ENCODE data around the gene MFSD2B. TPM values are rescaled to one million over a fixed set of nuclear protein-coding genes. Genes with fewer than 3 reads are reported as not detected.

Gene MFSD2B
- polyA plus RNA-seq, 1 donor (not counting 4 experiments of a cell fraction or from before 2014, with no cell fraction given) = 0.10 TPM

- Histone ChIP-seq H3K9me3 (ENCODE audit: control insufficient read depth, low read depth, low read length) (no peaks in the 10 kb centered on the region), H3K27ac (ENCODE audit: control insufficient read depth, insufficient read depth, low read length) (no peak overlapping the region), H2AFZ (ENCODE audit: control insufficient read depth, low read length) (no peak overlapping the region), H3K4me1 (ENCODE audit: control insufficient read depth, extremely low read depth, insufficient read depth, low read length) (peaks cover 12% of the 10 kb centered on the region), H3K27me3 (ENCODE audit: control insufficient read depth, extremely low read depth, insufficient read depth, low read length) (peaks cover 1% of the 10 kb centered on the region), H4K20me1 (ENCODE audit: control insufficient read depth, extremely low read depth, insufficient read depth, low read length) (no peaks in the 10 kb centered on the region), H3K79me2 (ENCODE audit: control insufficient read depth, insufficient read depth, low read length) (no peaks in the 10 kb centered on the region), H3K4me2 (ENCODE audit: control insufficient read depth, extremely low read depth, insufficient read depth, low read depth, low read length) (no peak overlapping the region), H3K9ac (ENCODE audit: control insufficient read depth, extremely low read depth, insufficient read depth, low read length) (no peak overlapping the region), H3K36me3 (ENCODE audit: control insufficient read depth in 2 of 2, extremely low read depth in 1 of 2, insufficient read depth in 2 of 2, low read length in 2 of 2) (peaks cover 0 to 1% of the 10 kb centered on the region in 2 experiments), H3K4me3 (ENCODE audit: control insufficient read depth in 2 of 3, extremely low read depth in 1 of 3, insufficient read depth in 2 of 3, low read depth in 1 of 3, low read length in 3 of 3) (no peak overlapping the region), H3K9me1 (ENCODE audit: control insufficient read depth, extremely low read depth, insufficient read depth, low read length) (no peaks in the 10 kb centered on the region)
- no peak for FAIRE-seq
- TF ChIP-seq, protein P1, sequence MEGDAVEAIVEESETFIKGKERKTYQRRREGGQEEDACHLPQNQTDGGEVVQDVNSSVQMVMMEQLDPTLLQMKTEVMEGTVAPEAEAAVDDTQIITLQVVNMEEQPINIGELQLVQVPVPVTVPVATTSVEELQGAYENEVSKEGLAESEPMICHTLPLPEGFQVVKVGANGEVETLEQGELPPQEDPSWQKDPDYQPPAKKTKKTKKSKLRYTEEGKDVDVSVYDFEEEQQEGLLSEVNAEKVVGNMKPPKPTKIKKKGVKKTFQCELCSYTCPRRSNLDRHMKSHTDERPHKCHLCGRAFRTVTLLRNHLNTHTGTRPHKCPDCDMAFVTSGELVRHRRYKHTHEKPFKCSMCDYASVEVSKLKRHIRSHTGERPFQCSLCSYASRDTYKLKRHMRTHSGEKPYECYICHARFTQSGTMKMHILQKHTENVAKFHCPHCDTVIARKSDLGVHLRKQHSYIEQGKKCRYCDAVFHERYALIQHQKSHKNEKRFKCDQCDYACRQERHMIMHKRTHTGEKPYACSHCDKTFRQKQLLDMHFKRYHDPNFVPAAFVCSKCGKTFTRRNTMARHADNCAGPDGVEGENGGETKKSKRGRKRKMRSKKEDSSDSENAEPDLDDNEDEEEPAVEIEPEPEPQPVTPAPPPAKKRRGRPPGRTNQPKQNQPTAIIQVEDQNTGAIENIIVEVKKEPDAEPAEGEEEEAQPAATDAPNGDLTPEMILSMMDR (optimal IDR thresholded peaks at IDR 0.05 in 1 of 3, IDR thresholded peaks at IDR 0.05 in 1 of 3, conservative IDR thresholded peaks at IDR 0.05 in 1 of 3; ENCODE audit: extremely low read depth in 1 of 3, insufficient read depth in 2 of 3, low read length in 3 of 3) = no peak
- no peak for TF ChIP-seq EZH2 (IDR thresholded peaks at IDR 0.05; ENCODE audit: low read length)
- DNase-seq (ENCODE audit: low read depth, low spot score) = no peak
- dilution Hi-C loops (cut with MboI; ENCODE audit: extremely low pct_ligation_motif_present, low sequenced_read_pairs) = no loop called here
These were observed 8.4 kb downstream of the MFSD2B start for GRCh38 chr2:24018241-24018640.

DNA sequence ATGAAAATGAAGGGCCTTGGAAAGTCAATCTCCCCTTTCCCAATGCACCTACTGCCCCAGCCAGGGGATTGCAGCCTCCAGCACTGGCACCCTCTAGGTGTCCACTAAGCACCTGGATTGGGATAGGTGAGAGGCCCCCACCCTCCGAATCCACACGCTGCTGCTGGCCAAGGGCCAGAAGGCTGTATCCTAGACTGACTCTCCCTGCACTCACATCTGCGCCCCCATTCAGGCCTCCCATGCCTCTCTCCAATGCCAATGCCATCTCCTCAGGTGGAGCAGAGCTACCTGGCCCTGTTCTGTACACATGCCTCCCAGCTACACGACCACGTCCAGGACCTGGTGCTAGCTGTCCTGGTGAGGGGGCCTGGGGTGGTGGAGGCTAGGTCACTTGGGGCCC, 9.8 kb downstream of the MFSD2B start:
- H3K9me1 ChIP-seq (ENCODE audit: control insufficient read depth, extremely low read depth, insufficient read depth, low read length) = no peaks in the 10 kb centered on the region
- TF ChIP-seq EZH2 (IDR thresholded peaks at IDR 0.05; ENCODE audit: low read length) = no peak
- TF ChIP-seq, protein P1 (optimal IDR thresholded peaks at IDR 0.05 in 1 of 3, IDR thresholded peaks at IDR 0.05 in 1 of 3, conservative IDR thresholded peaks at IDR 0.05 in 1 of 3; ENCODE audit: extremely low read depth in 1 of 3, insufficient read depth in 2 of 3, low read length in 3 of 3) = no peak
- H3K79me2 ChIP-seq (ENCODE audit: control insufficient read depth, insufficient read depth, low read length) = no peaks in the 10 kb centered on the region
- no peak overlapping the region for H3K4me2 ChIP-seq (ENCODE audit: control insufficient read depth, extremely low read depth, insufficient read depth, low read depth, low read length)
- FAIRE-seq (no peak), DNase-seq (ENCODE audit: low read depth, low spot score) (no peak)
- no peak overlapping the region for H3K4me3 ChIP-seq (ENCODE audit: control insufficient read depth in 2 of 3, extremely low read depth in 1 of 3, insufficient read depth in 2 of 3, low read depth in 1 of 3, low read length in 3 of 3)
- H3K9ac ChIP-seq (ENCODE audit: control insufficient read depth, extremely low read depth, insufficient read depth, low read length) = no peak overlapping the region
- no peak overlapping the region for H3K27ac ChIP-seq (ENCODE audit: control insufficient read depth, insufficient read depth, low read length)
- no peaks in the 10 kb centered on the region for H4K20me1 ChIP-seq (ENCODE audit: control insufficient read depth, extremely low read depth, insufficient read depth, low read length)
- H3K9me3 ChIP-seq (ENCODE audit: control insufficient read depth, low read depth, low read length) = no peaks in the 10 kb centered on the region
- peaks cover 12% of the 10 kb centered on the region for H3K4me1 ChIP-seq (ENCODE audit: control insufficient read depth, extremely low read depth, insufficient read depth, low read length)
- H3K27me3 ChIP-seq (ENCODE audit: control insufficient read depth, extremely low read depth, insufficient read depth, low read length) = no peaks in the 10 kb centered on the region
- H3K36me3 ChIP-seq (ENCODE audit: control insufficient read depth in 2 of 2, extremely low read depth in 1 of 2, insufficient read depth in 2 of 2, low read length in 2 of 2) = peaks cover 1 to 4% of the 10 kb centered on the region in 2 experiments
- dilution Hi-C loops (cut with MboI; ENCODE audit: extremely low pct_ligation_motif_present, low sequenced_read_pairs) = no loop called here
- no peak overlapping the region for H2AFZ ChIP-seq (ENCODE audit: control insufficient read depth, low read length)

All from keratinocyte (primary cell).